WTC11 (cell line): ENCODE results near the gene TRAF3IP3. TPM values are rescaled to one million over a fixed set of nuclear protein-coding genes. Genes with fewer than 3 reads are reported as not detected.

ENCODE experiments used
- ATAC-seq: fragments of 200-7000 bp; cut with Tn5 transposase; 2 replicates; pipeline ENCODE4 v1.10.0; 2021; ENCODE audit warnings: mild to moderate bottlenecking, moderate library complexity
- CTCF ChIA-PET: fragments of 300-600 bp; sonication (Branson Sonifier 250); formaldehyde crosslinking; loops from one replicate; lab custom pipeline; 2021; ENCODE audit warnings: antibody characterized with exemption; lab: Charles Lee
- POLR2A ChIA-PET: fragments of 350-600 bp; sonication (Branson Sonifier 250); formaldehyde crosslinking; loops from one replicate; lab custom pipeline; 2021; ENCODE audit warnings: antibody characterized with exemption; lab: Charles Lee
- DNase-seq: peaks from one replicate; pipeline ENCODE4 v3.0.0; 2021; ENCODE audit warnings: low spot score
- H3K27ac Mint-ChIP-seq: 2 replicates; pipeline ENCODE4 v1.8.0; 2021; ENCODE audit warnings: mixed read lengths
- H3K27me3 Mint-ChIP-seq: 2 replicates; pipeline ENCODE4 v1.8.0; 2021; ENCODE audit warnings: low read depth, mild to moderate bottlenecking, moderate library complexity, mixed read lengths
- H3K36me3 Mint-ChIP-seq: 2 replicates; pipeline ENCODE4 v1.8.0; 2021; ENCODE audit warnings: mixed read lengths
- H3K4me1 Mint-ChIP-seq: 2 replicates; pipeline ENCODE4 v1.8.0; 2022; ENCODE audit warnings: mixed read lengths
- H3K4me3 Mint-ChIP-seq: 2 replicates; pipeline ENCODE4 v1.8.0; 2021; ENCODE audit warnings: mild to moderate bottlenecking, moderate library complexity, mixed read lengths
- H3K9me3 Mint-ChIP-seq: 2 replicates; pipeline ENCODE4 v1.8.0; 2021; ENCODE audit warnings: mixed read lengths
- AR ChIP-seq: fragments of 250-450 bp; sonication (Bioruptor Pico); IDR thresholded peaks from 2 replicates; pipeline ENCODE4 v1.9.0; 2021; ENCODE audit warnings: mild to moderate bottlenecking
- CREM ChIP-seq: sonication (generic); formaldehyde crosslinking; IDR thresholded peaks from 2 replicates; pipeline ENCODE4 v1.8.1; 2022; ENCODE audit warnings: mild to moderate bottlenecking, missing genetic modification reagents, moderate library complexity
- FOXK1 ChIP-seq: sonication (generic); formaldehyde crosslinking; IDR thresholded peaks from 2 replicates; pipeline ENCODE4 v1.8.0; 2022; ENCODE audit warnings: mild to moderate bottlenecking, moderate library complexity, missing genetic modification reagents
- PREB ChIP-seq: sonication (generic); formaldehyde crosslinking; IDR thresholded peaks from 2 replicates; pipeline ENCODE4 v1.8.1; 2022; ENCODE audit warnings: mild to moderate bottlenecking, missing genetic modification reagents, moderate library complexity, borderline replicate concordance
- SMAD4 ChIP-seq: sonication (generic); formaldehyde crosslinking; IDR thresholded peaks from 2 replicates; pipeline ENCODE4 v1.8.0; 2022; ENCODE audit warnings: mild to moderate bottlenecking, missing genetic modification reagents
- TEAD4 ChIP-seq: sonication (generic); formaldehyde crosslinking; IDR thresholded peaks from 2 replicates; pipeline ENCODE4 v1.8.0; 2022; ENCODE audit warnings: mild to moderate bottlenecking, missing genetic modification reagents
- ZNF219 ChIP-seq: sonication (generic); formaldehyde crosslinking; IDR thresholded peaks from 2 replicates; pipeline ENCODE4 v1.8.0; 2023; ENCODE audit warnings: missing genetic modification reagents, mild to moderate bottlenecking, borderline replicate concordance
- ZNF281 ChIP-seq: sonication (generic); formaldehyde crosslinking; IDR thresholded peaks from 2 replicates; pipeline ENCODE4 v1.8.0; 2023; ENCODE audit warnings: mild to moderate bottlenecking, missing genetic modification reagents
- ZNF317 ChIP-seq: sonication (generic); formaldehyde crosslinking; IDR thresholded peaks from 2 replicates; pipeline ENCODE4 v1.8.1; 2023; ENCODE audit warnings: low read depth, mild to moderate bottlenecking, moderate library complexity, missing genetic modification reagents, borderline replicate concordance
- total RNA-seq: library from RNA; stranded (reverse); gene quantifications from 3 replicates; pipeline ENCODE4 v1.2.3, GENCODE V29; 2021
- TF ChIP-seq, protein P1 (sequence below): sonication (generic); formaldehyde crosslinking; conservative IDR thresholded peaks from 2 replicates; pipeline ENCODE4 v1.8.1; 2022; ENCODE audit warnings: mild to moderate bottlenecking, missing genetic modification reagents
- TF ChIP-seq, protein P2 (sequence below): fragments of 250-450 bp; sonication (Bioruptor Pico); IDR thresholded peaks from 2 replicates; pipeline ENCODE4 v2.1.2; 2022; ENCODE audit warnings: mild to moderate bottlenecking, moderate library complexity

TRAF3IP3 gene
- total RNA-seq, 1 experiment from 2014 or later: 0.74 TPM

DNA sequence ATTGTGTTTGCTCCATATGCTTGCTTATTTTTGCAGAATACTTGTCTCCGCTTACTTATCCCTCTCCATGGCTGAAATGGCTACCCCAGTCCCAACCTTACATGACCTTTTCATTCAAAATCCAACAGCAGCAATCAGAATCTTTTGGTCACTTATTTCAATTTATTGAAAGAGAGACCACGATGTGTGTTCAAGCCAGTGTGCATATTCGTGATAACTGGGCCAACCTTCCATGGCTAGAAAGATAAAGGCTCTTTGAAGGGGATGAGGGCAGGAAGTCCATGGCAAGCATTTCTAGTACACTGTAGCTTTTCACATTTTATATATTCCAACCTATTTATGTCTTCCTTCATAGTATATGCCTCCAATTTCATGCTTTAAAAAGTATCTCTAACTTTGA, 28.1 kb upstream of the TRAF3IP3 start:
- no peak for DNase-seq
- no peak for TF ChIP-seq ZNF317 (CRISPR knock-in tag)
- TF ChIP-seq AR (CRISPR knock-in tag): no peak
- ChIA-PET POLR2A (no interaction called here), CTCF (no interaction called here)
- Mint-ChIP-seq H3K27ac (no peak overlapping the region), H3K9me3 (no peaks in the 10 kb centered on the region), H3K27me3 (peaks cover 10% of the 10 kb centered on the region), H3K4me1 (no peaks in the 10 kb centered on the region), H3K4me3 (no peak overlapping the region), H3K36me3 (no peaks in the 10 kb centered on the region)
- ATAC-seq: no peak

DNA sequence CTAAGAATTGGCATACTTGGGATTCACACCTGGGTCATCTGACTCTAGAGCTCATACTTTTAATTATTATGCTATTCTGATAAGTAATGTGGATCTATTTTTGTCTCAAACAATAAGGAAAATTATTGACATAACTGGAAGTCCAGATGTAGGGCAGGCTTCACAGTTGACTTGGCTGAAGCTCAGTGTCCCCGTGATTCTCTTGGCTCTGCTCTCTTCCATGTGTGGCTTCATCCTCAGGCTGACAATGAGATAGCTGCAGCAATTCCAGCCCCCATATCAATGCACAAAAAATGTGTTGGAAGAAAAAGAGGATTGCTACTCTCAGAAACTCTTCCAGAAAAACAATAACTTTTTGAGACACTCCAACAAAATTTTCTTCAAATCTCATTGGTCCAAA, 27.4 kb upstream of the TRAF3IP3 start:
- CTCF ChIA-PET: interaction anchor here (0.7 kb wide), 1 partner anchor 19 kb away, joined by 3 read pairs; no protein-coding TSS in a partner anchor
- H3K4me1 Mint-ChIP-seq: no peaks in the 10 kb centered on the region
- H3K4me3 Mint-ChIP-seq: no peak overlapping the region
- no peaks in the 10 kb centered on the region for H3K36me3 Mint-ChIP-seq
- no peak for ATAC-seq
- no peak for DNase-seq
- TF ChIP-seq CREM (CRISPR knock-in tag) (no peak), FOXK1 (CRISPR knock-in tag) (no peak), TEAD4 (CRISPR knock-in tag) (no peak), ZNF219 (CRISPR knock-in tag) (no peak)
- TF ChIP-seq, protein P1, sequence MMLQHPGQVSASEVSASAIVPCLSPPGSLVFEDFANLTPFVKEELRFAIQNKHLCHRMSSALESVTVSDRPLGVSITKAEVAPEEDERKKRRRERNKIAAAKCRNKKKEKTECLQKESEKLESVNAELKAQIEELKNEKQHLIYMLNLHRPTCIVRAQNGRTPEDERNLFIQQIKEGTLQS (CRISPR knock-in tag): no peak
- TF ChIP-seq, protein P2, sequence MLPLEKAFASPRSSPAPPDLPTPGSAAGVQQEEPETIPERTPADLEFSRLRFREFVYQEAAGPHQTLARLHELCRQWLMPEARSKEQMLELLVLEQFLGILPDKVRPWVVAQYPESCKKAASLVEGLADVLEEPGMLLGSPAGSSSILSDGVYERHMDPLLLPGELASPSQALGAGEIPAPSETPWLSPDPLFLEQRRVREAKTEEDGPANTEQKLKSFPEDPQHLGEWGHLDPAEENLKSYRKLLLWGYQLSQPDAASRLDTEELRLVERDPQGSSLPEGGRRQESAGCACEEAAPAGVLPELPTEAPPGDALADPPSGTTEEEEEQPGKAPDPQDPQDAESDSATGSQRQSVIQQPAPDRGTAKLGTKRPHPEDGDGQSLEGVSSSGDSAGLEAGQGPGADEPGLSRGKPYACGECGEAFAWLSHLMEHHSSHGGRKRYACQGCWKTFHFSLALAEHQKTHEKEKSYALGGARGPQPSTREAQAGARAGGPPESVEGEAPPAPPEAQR (CRISPR knock-in tag): no peak
- H3K27me3 Mint-ChIP-seq: peaks cover 13% of the 10 kb centered on the region
- H3K27ac Mint-ChIP-seq: no peak overlapping the region
- H3K9me3 Mint-ChIP-seq: no peaks in the 10 kb centered on the region
- POLR2A ChIA-PET: no interaction called here

DNA sequence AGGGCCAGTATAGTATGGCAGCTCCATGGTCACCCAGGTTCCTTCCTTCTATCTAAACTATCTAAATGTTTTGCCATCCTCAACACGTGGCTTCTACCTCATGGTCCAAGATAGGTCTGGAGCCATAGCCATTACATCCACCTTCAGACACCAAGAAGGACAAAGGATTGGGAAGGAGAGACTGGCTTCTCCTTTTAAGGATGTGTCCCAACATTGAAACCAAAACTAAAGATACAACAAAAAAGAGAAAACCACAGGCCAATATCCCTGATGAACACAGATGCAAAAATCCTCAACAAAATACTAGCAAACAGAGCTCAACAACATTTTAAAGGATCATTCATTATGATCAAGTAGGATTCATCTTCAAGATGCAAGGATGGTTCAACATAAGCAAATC, 26.4 kb upstream of the TRAF3IP3 start:
- H3K9me3 Mint-ChIP-seq: no peaks in the 10 kb centered on the region
- ATAC-seq (no peak), DNase-seq (no peak)
- CTCF ChIA-PET: no interaction called here
- TF ChIP-seq PREB (CRISPR knock-in tag): no peak
- no peak for TF ChIP-seq ZNF281 (CRISPR knock-in tag)
- no peak for TF ChIP-seq SMAD4
- TF ChIP-seq, all 79 proteins: peak for 0
- H3K36me3 Mint-ChIP-seq: no peaks in the 10 kb centered on the region
- H3K27ac Mint-ChIP-seq: no peak overlapping the region
- no peaks in the 10 kb centered on the region for H3K4me1 Mint-ChIP-seq
- POLR2A ChIA-PET: no interaction called here
- H3K4me3 Mint-ChIP-seq: no peak overlapping the region
- H3K27me3 Mint-ChIP-seq: peaks cover 13% of the 10 kb centered on the region
